ENCODE results near the gene MED16.

Gene MED16

DNA sequence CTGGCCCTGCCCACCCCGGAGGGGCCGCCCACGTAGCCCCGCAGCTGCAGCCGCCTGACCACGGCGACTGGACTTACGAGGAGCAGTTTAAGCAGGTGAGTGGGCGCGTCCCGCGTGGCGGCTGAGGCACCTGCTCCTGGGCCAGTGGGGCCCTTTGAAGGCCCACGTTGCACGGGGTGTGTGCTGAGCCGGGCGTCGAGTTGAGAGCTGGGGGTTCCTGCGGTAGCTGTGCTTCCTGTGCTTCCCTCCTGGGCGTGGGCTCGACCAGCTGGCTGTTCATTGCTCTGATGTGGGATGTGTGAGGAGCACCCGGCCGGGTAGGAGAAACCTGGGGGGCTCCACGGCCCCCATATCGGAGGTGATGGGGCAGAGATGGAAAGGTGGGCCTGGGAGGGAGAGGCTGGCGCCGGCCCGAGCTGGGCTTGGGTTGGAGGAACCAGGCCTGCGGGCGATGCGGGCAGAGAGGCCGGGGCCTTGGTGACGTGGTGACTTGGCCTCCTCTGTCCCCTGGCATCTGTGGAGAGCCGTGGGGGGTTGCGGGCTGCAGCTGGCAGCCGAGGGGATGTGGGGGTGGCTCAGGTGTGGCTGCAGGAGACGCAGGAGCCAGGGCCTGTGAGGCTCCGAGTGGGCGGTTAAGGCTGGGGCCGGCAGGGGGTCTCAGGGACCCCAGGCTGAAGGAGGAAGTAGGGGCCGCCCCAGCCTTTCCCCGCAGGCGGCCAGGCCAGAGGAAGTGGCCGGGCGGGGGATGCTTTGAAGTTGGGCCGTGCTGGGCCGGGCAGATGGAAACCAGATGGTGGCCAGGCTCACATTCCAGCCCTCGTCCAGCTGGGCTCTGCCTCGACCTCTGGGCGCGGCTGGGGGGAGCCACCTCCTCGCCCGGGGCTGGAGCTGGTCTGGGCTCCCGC lies 39.9 kb upstream of the MED16 start:
- H3K27ac ChIP-seq: peak overlapping the region; percentile 87
- TF ChIP-seq, protein P1, sequence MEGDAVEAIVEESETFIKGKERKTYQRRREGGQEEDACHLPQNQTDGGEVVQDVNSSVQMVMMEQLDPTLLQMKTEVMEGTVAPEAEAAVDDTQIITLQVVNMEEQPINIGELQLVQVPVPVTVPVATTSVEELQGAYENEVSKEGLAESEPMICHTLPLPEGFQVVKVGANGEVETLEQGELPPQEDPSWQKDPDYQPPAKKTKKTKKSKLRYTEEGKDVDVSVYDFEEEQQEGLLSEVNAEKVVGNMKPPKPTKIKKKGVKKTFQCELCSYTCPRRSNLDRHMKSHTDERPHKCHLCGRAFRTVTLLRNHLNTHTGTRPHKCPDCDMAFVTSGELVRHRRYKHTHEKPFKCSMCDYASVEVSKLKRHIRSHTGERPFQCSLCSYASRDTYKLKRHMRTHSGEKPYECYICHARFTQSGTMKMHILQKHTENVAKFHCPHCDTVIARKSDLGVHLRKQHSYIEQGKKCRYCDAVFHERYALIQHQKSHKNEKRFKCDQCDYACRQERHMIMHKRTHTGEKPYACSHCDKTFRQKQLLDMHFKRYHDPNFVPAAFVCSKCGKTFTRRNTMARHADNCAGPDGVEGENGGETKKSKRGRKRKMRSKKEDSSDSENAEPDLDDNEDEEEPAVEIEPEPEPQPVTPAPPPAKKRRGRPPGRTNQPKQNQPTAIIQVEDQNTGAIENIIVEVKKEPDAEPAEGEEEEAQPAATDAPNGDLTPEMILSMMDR (conservative IDR thresholded peaks at IDR 0.05): no peak

DNA sequence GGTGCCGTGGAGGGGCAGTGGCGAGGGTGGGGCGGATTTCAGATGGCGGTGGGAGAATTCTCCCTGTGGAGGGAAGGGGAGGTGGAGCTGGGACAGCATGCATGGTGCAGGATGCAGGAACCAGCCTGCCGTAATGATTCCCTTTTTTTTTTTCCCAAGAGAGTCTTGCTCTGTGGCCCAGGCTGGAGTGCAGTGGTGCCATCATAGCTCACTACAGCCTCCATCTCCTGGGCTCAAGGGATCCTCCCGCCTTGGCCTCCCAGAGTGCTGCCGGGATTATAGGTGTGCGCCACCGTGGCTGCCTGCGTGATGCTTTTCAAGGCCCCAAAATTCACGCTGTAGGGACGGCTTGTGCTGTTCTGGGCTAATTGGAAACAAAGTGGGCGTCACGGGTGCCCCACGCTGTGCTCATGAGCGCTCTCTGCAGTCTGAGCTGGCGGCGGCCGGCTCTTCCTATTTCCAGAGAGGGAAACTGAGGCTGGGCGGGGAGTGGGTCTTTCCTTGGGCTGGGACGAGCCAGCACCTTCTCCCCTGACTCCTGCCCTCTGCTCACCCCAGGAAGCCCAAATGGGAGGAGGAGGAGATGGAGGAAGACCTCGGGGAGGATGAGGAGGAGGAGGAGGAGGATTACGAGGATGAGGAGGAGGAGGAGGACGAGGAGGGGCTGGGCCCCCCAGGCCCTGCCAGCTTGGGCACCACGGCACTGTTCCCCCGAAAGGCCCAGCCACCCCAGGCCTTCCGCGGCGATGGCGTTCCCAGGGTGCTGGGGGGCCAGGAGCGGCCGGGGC lies 39.1 kb upstream of the MED16 start:
- H3K27ac ChIP-seq: peak overlapping the region; percentile 87

GRCh38 chr19:929891-930258 lies 36.9 kb upstream of the MED16 start:
- TF ChIP-seq, protein P1 (conservative IDR thresholded peaks at IDR 0.05): no peak
- no peak overlapping the region for H3K27ac ChIP-seq

More for the DNA sequence above, 39.1 kb upstream of the MED16 start:
- TF ChIP-seq, protein P1 (conservative IDR thresholded peaks at IDR 0.05): no peak

- no peak overlapping the region for H3K27ac ChIP-seq
- TF ChIP-seq, protein P1 (conservative IDR thresholded peaks at IDR 0.05): no peak
Measured at GRCh38 chr19:929203-929890, 36.4 kb upstream of the MED16 start.

GRCh38 chr19:928471-929202 lies 35.6 kb upstream of the MED16 start:
- no peak overlapping the region for H3K27ac ChIP-seq
- TF ChIP-seq, protein P1 (conservative IDR thresholded peaks at IDR 0.05): no peak

DNA sequence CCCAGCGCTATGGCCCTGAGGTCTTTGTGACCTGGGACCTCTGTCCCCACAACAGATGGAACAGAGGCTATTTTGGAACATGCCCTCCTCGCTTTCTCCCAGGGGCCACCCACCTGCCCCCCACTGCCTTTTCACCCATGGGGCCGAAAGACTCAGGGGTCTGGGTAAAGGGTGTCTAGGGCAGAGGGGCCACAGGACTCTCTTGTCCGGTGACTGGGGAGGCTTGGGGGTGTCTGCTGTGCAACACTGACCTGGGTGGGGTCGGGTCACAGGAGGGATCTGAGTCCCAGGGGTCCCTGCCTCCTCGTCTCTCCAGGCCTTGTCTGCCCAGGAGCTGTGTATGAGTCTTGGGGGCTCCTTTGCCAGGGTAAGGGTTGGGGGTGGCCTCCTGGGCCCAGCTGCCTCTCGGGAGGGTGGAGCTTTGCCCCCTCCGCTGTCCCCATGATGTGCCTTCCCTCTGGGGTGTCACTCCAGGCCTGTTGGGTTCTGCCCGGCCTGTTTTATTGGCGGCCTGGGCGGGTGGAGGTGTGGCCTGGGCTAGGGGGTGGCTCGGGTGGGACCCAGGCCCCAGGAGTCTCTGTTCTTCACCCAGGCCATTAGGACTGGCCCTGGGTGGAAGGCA lies 34.9 kb upstream of the MED16 start:
- TF ChIP-seq, protein P1 (conservative IDR thresholded peaks at IDR 0.05): no peak
- H3K27ac ChIP-seq: no peak overlapping the region

All from VCaP (cell line).